WTC11 (cell line): ENCODE results near the gene SMAD9.

ENCODE experiments used
- CTCF ChIP-seq: fragments of 200-600 bp; IDR thresholded peaks from 2 replicates; pipeline ENCODE4 v1.8.0; 2022; ENCODE audit warnings: antibody characterized with exemption
- FOXP1 ChIP-seq: sonication (generic); formaldehyde crosslinking; IDR thresholded peaks from 2 replicates; pipeline ENCODE4 v1.8.0; 2022; ENCODE audit warnings: missing genetic modification reagents, mild to moderate bottlenecking, moderate library complexity, borderline replicate concordance
- SOX15 ChIP-seq: fragments of 250-450 bp; sonication (Bioruptor Pico); IDR thresholded peaks from 2 replicates; pipeline ENCODE4 v1.9.0; 2021; ENCODE audit warnings: mild to moderate bottlenecking

GRCh38 chr13:36917311-36917710 is 2.7 kb downstream of the SMAD9 start:
- no peak for TF ChIP-seq SOX15 (CRISPR knock-in tag)
- TF ChIP-seq FOXP1: no peak
- no peak for TF ChIP-seq CTCF
